ENCODE data around the gene WDR45B.

Gene WDR45B

GRCh38 chr17:82629748-82630147 is 18.5 kb downstream of the WDR45B start:
- Histone ChIP-seq H3K9me3 (ENCODE audit: insufficient read depth, low read length) (no peaks in the 10 kb centered on the region), H3K27me3 (ENCODE audit: low read length) (no peaks in the 10 kb centered on the region), H3K9ac (ENCODE audit: low read length) (no peak overlapping the region), H3K4me3 (ENCODE audit: insufficient read depth, low read length, poor library complexity, severe bottlenecking) (no peak overlapping the region), H3K27ac (ENCODE audit: low read depth, low read length) (no peak overlapping the region), H4K20me1 (ENCODE audit: low read depth, low read length) (no peaks in the 10 kb centered on the region; the same call in 1 of the 2 replicates), H3F3A (ENCODE audit: insufficient read depth) (no peaks in the 10 kb centered on the region), H2AFZ (ENCODE audit: low read depth, low read length, severe bottlenecking) (no peak overlapping the region), H3K79me2 (ENCODE audit: insufficient read depth, low read length) (peaks cover 31% of the 10 kb centered on the region; the same call in 1 of the 2 replicates), H3K4me2 (ENCODE audit: low read depth, low read length, poor library complexity, severe bottlenecking) (no peak overlapping the region), H3K9me2 (replicated peaks; ENCODE audit: insufficient read depth, low read length) (no peaks in the 10 kb centered on the region), H3K36me3 (ENCODE audit: low read length) (peaks cover 15% of the 10 kb centered on the region)
- TF ChIP-seq CTCF (IDR thresholded peaks at IDR 0.05; ENCODE audit: insufficient read depth, low read length, poor library complexity, severe bottlenecking) (no peak), EZH2phosphoT487 (conservative IDR thresholded peaks at IDR 0.05; ENCODE audit: low read length) (no peak)

- TF ChIP-seq EZH2phosphoT487 (conservative IDR thresholded peaks at IDR 0.05; ENCODE audit: low read length) = no peak
- TF ChIP-seq CTCF (IDR thresholded peaks at IDR 0.05; ENCODE audit: insufficient read depth, low read length, poor library complexity, severe bottlenecking) = no peak
- H3F3A ChIP-seq (ENCODE audit: insufficient read depth) = no peaks in the 10 kb centered on the region
- no peak overlapping the region for H2AFZ ChIP-seq (ENCODE audit: low read depth, low read length, severe bottlenecking)
- H3K27me3 ChIP-seq (ENCODE audit: low read length) = no peaks in the 10 kb centered on the region
- peaks cover 8% of the 10 kb centered on the region; the same call in 1 of the 2 replicates for H3K79me2 ChIP-seq (ENCODE audit: insufficient read depth, low read length)
- peaks cover 13% of the 10 kb centered on the region; the same call in 1 of the 2 replicates for H3K36me3 ChIP-seq (ENCODE audit: low read length)
- no peaks in the 10 kb centered on the region for H3K9me3 ChIP-seq (ENCODE audit: insufficient read depth, low read length)
- no peak overlapping the region for H3K4me2 ChIP-seq (ENCODE audit: low read depth, low read length, poor library complexity, severe bottlenecking)
- no peaks in the 10 kb centered on the region for H3K9me2 ChIP-seq (replicated peaks; ENCODE audit: insufficient read depth, low read length)
- H4K20me1 ChIP-seq (ENCODE audit: low read depth, low read length) = no peaks in the 10 kb centered on the region; the same call in 1 of the 2 replicates
- H3K4me3 ChIP-seq (ENCODE audit: insufficient read depth, low read length, poor library complexity, severe bottlenecking) = no peak overlapping the region
- H3K27ac ChIP-seq (ENCODE audit: low read depth, low read length) = no peak overlapping the region
- no peak overlapping the region for H3K9ac ChIP-seq (ENCODE audit: low read length)
These were observed 20.8 kb downstream of the WDR45B start for GRCh38 chr17:82627405-82627804.

- no peak overlapping the region for H2AFZ ChIP-seq (ENCODE audit: low read depth, low read length, severe bottlenecking)
- no peak overlapping the region for H3K27ac ChIP-seq (ENCODE audit: low read depth, low read length)
- no peak for TF ChIP-seq CTCF (IDR thresholded peaks at IDR 0.05; ENCODE audit: insufficient read depth, low read length, poor library complexity, severe bottlenecking)
- no peak for TF ChIP-seq EZH2phosphoT487 (conservative IDR thresholded peaks at IDR 0.05; ENCODE audit: low read length)
- H3K36me3 ChIP-seq (ENCODE audit: low read length) = peaks cover 11% of the 10 kb centered on the region; the same call in 1 of the 2 replicates
- no peak overlapping the region for H3K4me2 ChIP-seq (ENCODE audit: low read depth, low read length, poor library complexity, severe bottlenecking)
- H3K79me2 ChIP-seq (ENCODE audit: insufficient read depth, low read length) = no peaks in the 10 kb centered on the region
- H4K20me1 ChIP-seq (ENCODE audit: low read depth, low read length) = no peaks in the 10 kb centered on the region
- no peak overlapping the region for H3K4me3 ChIP-seq (ENCODE audit: insufficient read depth, low read length, poor library complexity, severe bottlenecking)
- H3K9me2 ChIP-seq (replicated peaks; ENCODE audit: insufficient read depth, low read length) = no peaks in the 10 kb centered on the region
- H3F3A ChIP-seq (ENCODE audit: insufficient read depth) = no peaks in the 10 kb centered on the region
- no peaks in the 10 kb centered on the region for H3K9me3 ChIP-seq (ENCODE audit: insufficient read depth, low read length)
- no peak overlapping the region for H3K9ac ChIP-seq (ENCODE audit: low read length)
- no peaks in the 10 kb centered on the region for H3K27me3 ChIP-seq (ENCODE audit: low read length)
These were observed 24.5 kb downstream of the WDR45B start for GRCh38 chr17:82623707-82624106.

All from SU-DHL-6 (cell line).